NT2/D1 (cell line): ENCODE measurements around the gene WDR83.

ENCODE experiments used
- YY1 ChIP-seq: IDR thresholded peaks from 2 replicates; pipeline ENCODE4 v1.6.1; 2011; ENCODE audit not compliant: insufficient read length, insufficient read depth
- ZNF274 ChIP-seq: IDR thresholded peaks from 2 replicates; pipeline ENCODE4 v1.6.1; 2011; ENCODE audit warnings: mild to moderate bottlenecking, low read depth, low read length

DNA sequence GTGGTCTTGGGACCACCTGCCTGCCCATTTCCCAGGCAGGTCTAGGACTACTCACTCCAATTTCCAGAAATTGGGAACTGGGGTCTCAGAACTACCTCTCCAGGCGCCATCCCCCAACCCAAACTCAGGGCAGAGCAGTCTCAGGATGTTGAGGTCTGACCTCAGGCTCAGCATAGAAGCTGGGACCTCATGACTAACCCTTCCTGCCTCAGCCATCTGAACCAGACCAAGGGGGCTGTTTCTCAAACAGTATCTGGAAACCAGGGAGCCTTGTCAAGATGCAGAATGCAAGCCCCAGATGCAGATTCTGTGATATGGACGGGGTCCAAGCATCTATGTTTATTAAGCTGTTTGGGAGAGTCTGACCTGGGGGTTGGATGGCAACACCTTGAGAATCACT, 28.5 kb downstream of the WDR83 start:
- TF ChIP-seq ZNF274 (no peak), YY1 (no peak)
